Measurements from ENCODE around the gene NEK7.

DNA sequence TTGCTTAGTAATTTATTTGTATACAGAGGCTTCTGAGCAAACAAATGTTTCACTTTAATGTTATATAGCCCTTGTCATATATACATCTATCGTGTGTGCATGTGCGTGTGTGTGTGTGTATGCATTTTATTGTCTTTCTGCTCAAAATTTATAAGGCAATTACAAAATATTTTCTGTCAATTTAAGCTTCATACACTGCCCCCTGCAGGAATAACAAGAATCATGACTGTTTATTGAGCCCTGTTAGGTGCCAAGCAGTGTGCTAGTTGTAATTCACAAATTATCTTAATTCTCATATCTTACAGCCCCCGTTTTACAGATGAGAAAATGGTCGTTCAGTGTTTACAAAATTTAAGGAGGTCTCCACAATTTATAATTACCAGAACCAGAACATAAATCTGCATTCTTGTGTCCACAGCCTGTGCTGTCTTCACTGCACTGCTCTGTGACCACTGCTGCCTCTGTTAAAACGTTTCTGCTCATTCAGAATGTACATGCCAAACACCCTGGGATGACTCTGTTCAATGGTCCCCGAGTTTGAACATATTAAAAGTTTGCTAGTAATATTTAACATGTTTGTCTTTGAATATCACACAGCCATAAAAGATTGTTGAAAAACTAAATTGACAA is 202.3 kb downstream of the NEK7 start:
- no peak for TF ChIP-seq EZH2 (IDR thresholded peaks at IDR 0.05; ENCODE audit: low read length)
- TF ChIP-seq, protein P1, sequence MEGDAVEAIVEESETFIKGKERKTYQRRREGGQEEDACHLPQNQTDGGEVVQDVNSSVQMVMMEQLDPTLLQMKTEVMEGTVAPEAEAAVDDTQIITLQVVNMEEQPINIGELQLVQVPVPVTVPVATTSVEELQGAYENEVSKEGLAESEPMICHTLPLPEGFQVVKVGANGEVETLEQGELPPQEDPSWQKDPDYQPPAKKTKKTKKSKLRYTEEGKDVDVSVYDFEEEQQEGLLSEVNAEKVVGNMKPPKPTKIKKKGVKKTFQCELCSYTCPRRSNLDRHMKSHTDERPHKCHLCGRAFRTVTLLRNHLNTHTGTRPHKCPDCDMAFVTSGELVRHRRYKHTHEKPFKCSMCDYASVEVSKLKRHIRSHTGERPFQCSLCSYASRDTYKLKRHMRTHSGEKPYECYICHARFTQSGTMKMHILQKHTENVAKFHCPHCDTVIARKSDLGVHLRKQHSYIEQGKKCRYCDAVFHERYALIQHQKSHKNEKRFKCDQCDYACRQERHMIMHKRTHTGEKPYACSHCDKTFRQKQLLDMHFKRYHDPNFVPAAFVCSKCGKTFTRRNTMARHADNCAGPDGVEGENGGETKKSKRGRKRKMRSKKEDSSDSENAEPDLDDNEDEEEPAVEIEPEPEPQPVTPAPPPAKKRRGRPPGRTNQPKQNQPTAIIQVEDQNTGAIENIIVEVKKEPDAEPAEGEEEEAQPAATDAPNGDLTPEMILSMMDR (optimal IDR thresholded peaks at IDR 0.05 in 1 of 3, IDR thresholded peaks at IDR 0.05 in 1 of 3, conservative IDR thresholded peaks at IDR 0.05 in 1 of 3; ENCODE audit: extremely low read depth in 1 of 3, insufficient read depth in 2 of 3, low read length in 3 of 3): peak in 2 of 3 experiments; percentile 27 to 38

Data from keratinocyte (primary cell).